ENCODE data around the gene CDC26. TPM values are rescaled to one million over a fixed set of nuclear protein-coding genes. Genes with fewer than 3 reads are reported as not detected.
"Not testable (repeated sequence)": the region's sequence is repeated elsewhere in the genome, so short reads cannot be mapped to it uniquely, and the experiment has no call there.

Gene CDC26
- total RNA-seq, 1 experiment from 2014 or later, result 36.9 TPM

- CTCF ChIA-PET; DNase-seq (ENCODE audit: low spot score); H3K27me3 Mint-ChIP-seq (ENCODE audit: low read depth); H3K4me3 Mint-ChIP-seq; H3K27ac Mint-ChIP-seq; POLR2A ChIA-PET; H3K4me1 Mint-ChIP-seq; H3K9me3 Mint-ChIP-seq; ATAC-seq: not testable (repeated sequence)
- H3K36me3 Mint-ChIP-seq, result peaks cover 14% of the 10 kb centered on the region
These were observed 25.7 kb downstream of the CDC26 start for GRCh38 chr9:113249661-113250060.

GRCh38 chr9:113247640-113248039, 27.7 kb downstream of the CDC26 start:
- TF ChIP-seq SMAD4 (CRISPR knock-in tag; IDR thresholded peaks at IDR 0.05) (no peak), MXD4 (CRISPR knock-in tag; IDR thresholded peaks at IDR 0.05; ENCODE audit: borderline replicate concordance) (no peak)
- H3K4me1 Mint-ChIP-seq, result peaks cover 4% of the 10 kb centered on the region; the same call in 1 of the 2 replicates
- peaks cover 8% of the 10 kb centered on the region for H3K9me3 Mint-ChIP-seq
- ATAC-seq (no peak), DNase-seq (ENCODE audit: low spot score) (no peak)
- ChIA-PET CTCF (no interaction called here), POLR2A (no interaction called here)
- H3K36me3 Mint-ChIP-seq, result peaks cover 14% of the 10 kb centered on the region
- H3K4me3 Mint-ChIP-seq, result no peak overlapping the region
- H3K27ac Mint-ChIP-seq, result no peak overlapping the region
- no peaks in the 10 kb centered on the region for H3K27me3 Mint-ChIP-seq (ENCODE audit: low read depth)

- H3K4me3 Mint-ChIP-seq, result no peak overlapping the region
- ChIA-PET POLR2A (no interaction called here), CTCF (no interaction called here)
- H3K27ac Mint-ChIP-seq, result no peak overlapping the region
- H3K4me1 Mint-ChIP-seq, result peaks cover 4% of the 10 kb centered on the region; the same call in 1 of the 2 replicates
- TF ChIP-seq PREB (CRISPR knock-in tag; IDR thresholded peaks at IDR 0.05; ENCODE audit: borderline replicate concordance), result no peak
- no peak for TF ChIP-seq GRHL2 (CRISPR knock-in tag; IDR thresholded peaks at IDR 0.05; ENCODE audit: insufficient replicate concordance, severe bottlenecking)
- TF ChIP-seq FOXP1 (CRISPR knock-in tag; IDR thresholded peaks at IDR 0.05; ENCODE audit: borderline replicate concordance), result no peak
- no peak for TF ChIP-seq ZNF423 (CRISPR knock-in tag; IDR thresholded peaks at IDR 0.05)
- TF ChIP-seq ZNF281 (CRISPR knock-in tag; IDR thresholded peaks at IDR 0.05), result no peak
- no peak for TF ChIP-seq TCF7 (CRISPR knock-in tag; IDR thresholded peaks at IDR 0.05; ENCODE audit: low read depth)
- TF ChIP-seq ZBTB21 (CRISPR knock-in tag; IDR thresholded peaks at IDR 0.05; ENCODE audit: borderline replicate concordance), result no peak
- TF ChIP-seq RELA (CRISPR knock-in tag; IDR thresholded peaks at IDR 0.05; ENCODE audit: borderline replicate concordance), result no peak
- TF ChIP-seq NR2C2 (CRISPR knock-in tag; IDR thresholded peaks at IDR 0.05), result no peak
- TF ChIP-seq ZNF263 (CRISPR knock-in tag; IDR thresholded peaks at IDR 0.05; ENCODE audit: low read depth), result no peak
- H3K9me3 Mint-ChIP-seq, result peaks cover 8% of the 10 kb centered on the region
- ATAC-seq (no peak), DNase-seq (ENCODE audit: low spot score) (no peak)
- H3K27me3 Mint-ChIP-seq (ENCODE audit: low read depth), result no peaks in the 10 kb centered on the region
- H3K36me3 Mint-ChIP-seq, result peaks cover 14% of the 10 kb centered on the region
These were observed 28.4 kb downstream of the CDC26 start for GRCh38 chr9:113246928-113247327.

GRCh38 chr9:113245894-113246293, 29.5 kb downstream of the CDC26 start:
- ATAC-seq, result no peak
- TF ChIP-seq SMAD3 (CRISPR knock-in tag; IDR thresholded peaks at IDR 0.05; ENCODE audit: borderline replicate concordance), result no peak
- TF ChIP-seq NFATC4 (CRISPR knock-in tag; IDR thresholded peaks at IDR 0.05), result no peak
- no peak for TF ChIP-seq ZSCAN18 (CRISPR knock-in tag; IDR thresholded peaks at IDR 0.05)
- no peak for TF ChIP-seq ZNF532 (CRISPR knock-in tag; IDR thresholded peaks at IDR 0.05; ENCODE audit: borderline replicate concordance)
- TF ChIP-seq ATF6 (CRISPR knock-in tag; IDR thresholded peaks at IDR 0.05), result no peak

More at GRCh38 chr9:113245894-113246293, 29.5 kb downstream of the CDC26 start:
- no peak overlapping the region for H3K4me3 Mint-ChIP-seq
- no peak for DNase-seq (ENCODE audit: low spot score)
- ChIA-PET POLR2A (no interaction called here), CTCF (no interaction called here)
- no peaks in the 10 kb centered on the region for H3K27me3 Mint-ChIP-seq (ENCODE audit: low read depth)
- peaks cover 8% of the 10 kb centered on the region for H3K9me3 Mint-ChIP-seq
- peaks cover 13% of the 10 kb centered on the region for H3K36me3 Mint-ChIP-seq
- no peak overlapping the region for H3K27ac Mint-ChIP-seq
- peaks cover 4% of the 10 kb centered on the region; the same call in 1 of the 2 replicates for H3K4me1 Mint-ChIP-seq
